ENCODE measurements around the gene KRTAP19-7. TPM values are rescaled to one million over a fixed set of nuclear protein-coding genes. Genes with fewer than 3 reads are reported as not detected.

Gene KRTAP19-7
- total and polyA plus RNA-seq, 2 of the 4 experiments (the other 2 are of a cell fraction), result not detected

- TF ChIP-seq, protein P1, sequence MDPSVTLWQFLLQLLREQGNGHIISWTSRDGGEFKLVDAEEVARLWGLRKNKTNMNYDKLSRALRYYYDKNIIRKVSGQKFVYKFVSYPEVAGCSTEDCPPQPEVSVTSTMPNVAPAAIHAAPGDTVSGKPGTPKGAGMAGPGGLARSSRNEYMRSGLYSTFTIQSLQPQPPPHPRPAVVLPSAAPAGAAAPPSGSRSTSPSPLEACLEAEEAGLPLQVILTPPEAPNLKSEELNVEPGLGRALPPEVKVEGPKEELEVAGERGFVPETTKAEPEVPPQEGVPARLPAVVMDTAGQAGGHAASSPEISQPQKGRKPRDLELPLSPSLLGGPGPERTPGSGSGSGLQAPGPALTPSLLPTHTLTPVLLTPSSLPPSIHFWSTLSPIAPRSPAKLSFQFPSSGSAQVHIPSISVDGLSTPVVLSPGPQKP (IDR thresholded peaks at IDR 0.05; ENCODE audit: borderline replicate concordance, low read depth, low read length), result no peak
- no peak for TF ChIP-seq NFE2L2 (IDR thresholded peaks at IDR 0.05; ENCODE audit: low read depth, low read length)
Measured at GRCh38 chr21:30605968-30606367, 44.9 kb upstream of the KRTAP19-7 start (continued).

GRCh38 chr21:30600787-30601186 is 39.7 kb upstream of the KRTAP19-7 start, which contains the start of gene KRTAP22-1:
KRTAP22-1 (plus strand) TSS chr21:30601087.
- peaks cover 14% of the 10 kb centered on the region for H3K9me3 ChIP-seq (ENCODE audit: control insufficient read depth, insufficient read depth, low read length)
- H3K18ac ChIP-seq (ENCODE audit: low read depth, low read length), result no peak within 1 kb of the TSS
- no peak within 1 kb of the TSS for H2BK5ac ChIP-seq (ENCODE audit: low read depth, low read length, poor library complexity, severe bottlenecking)
- H4K20me1 ChIP-seq (ENCODE audit: insufficient read depth, low read length), result no peaks in the 10 kb centered on the region
- intact Hi-C loops (cut with micrococcal nuclease) (no loop called here), in situ Hi-C loops (cut with MboI; ENCODE audit: low sequenced_read_pairs) (no loop called here), dilution Hi-C loops (cut with HindIII; ENCODE audit: low sequenced_read_pairs, unreplicated experiment) (no loop called here)
- no peak within 1 kb of the TSS for H2AFZ ChIP-seq (replicated peaks; ENCODE audit: low read length, poor library complexity)
- no peak within 1 kb of the TSS for H2BK20ac ChIP-seq (ENCODE audit: low read depth, low read length)
- POLR2A ChIA-PET (ENCODE audit: unreplicated experiment), result no interaction called here
- no peaks in the 10 kb centered on the region for H3K4me1 ChIP-seq (ENCODE audit: control insufficient read depth, insufficient read depth, low read length)
- H2BK15ac ChIP-seq (ENCODE audit: low read depth, low read length), result no peak within 1 kb of the TSS
- H3K4me3 ChIP-seq (ENCODE audit: insufficient read depth, low read depth, low read length), result no peak within 1 kb of the TSS
- no peaks in the 10 kb centered on the region for H3K79me1 ChIP-seq (ENCODE audit: low read depth in 1 of 2, low read length in 2 of 2)
- WGBS, 2 experiments (ENCODE audit: extremely low coverage in 2 of 2, insufficient read length in 1 of 2), result no CpG with 5 or more reads among the region's 1 CpG
- ATAC-seq (ENCODE audit: low read depth), result no peak
- no peak within 1 kb of the TSS for H3K14ac ChIP-seq (replicated peaks; ENCODE audit: low read depth, low read length)
- H3K4me2 ChIP-seq (ENCODE audit: low read depth, low read length), result no peak within 1 kb of the TSS
- H3K56ac ChIP-seq (ENCODE audit: extremely low read depth, insufficient read depth, low read length), result no peak within 1 kb of the TSS
- H3K9ac ChIP-seq (ENCODE audit: low read depth, low read length), result no peak within 1 kb of the TSS
- H2BK120ac ChIP-seq (ENCODE audit: low read depth, low read length), result no peak within 1 kb of the TSS
- no peak within 1 kb of the TSS for H3K27ac ChIP-seq (ENCODE audit: insufficient read depth, low read length)
- H3K4ac ChIP-seq (ENCODE audit: low read depth, low read length), result no peak within 1 kb of the TSS
- H3K9me1 ChIP-seq (ENCODE audit: insufficient read depth, low read length), result no peaks in the 10 kb centered on the region
- no peaks in the 10 kb centered on the region for H3K36me3 ChIP-seq (ENCODE audit: control insufficient read depth, insufficient read depth, low read length)
- no peak within 1 kb of the TSS for H4K8ac ChIP-seq (ENCODE audit: low read depth in 2 of 2, low read length in 2 of 2)
- no TSS peak for BruUV-seq (replicated peaks)
- H4K5ac ChIP-seq (ENCODE audit: low read depth, low read length), result no peak within 1 kb of the TSS
- no peak within 1 kb of the TSS for H4K91ac ChIP-seq (ENCODE audit: insufficient read depth, low read depth, low read length)
- no peaks in the 10 kb centered on the region for H3K27me3 ChIP-seq (ENCODE audit: control insufficient read depth, insufficient read depth, low read length)
- H3K23ac ChIP-seq (ENCODE audit: low read depth, low read length), result no peak within 1 kb of the TSS
- CTCF ChIA-PET, result no interaction called here
- no peak within 1 kb of the TSS for H2AK9ac ChIP-seq (replicated peaks; ENCODE audit: low read depth, low read length, poor library complexity)
- DNase-seq, result no peak
- no peak within 1 kb of the TSS for H2AK5ac ChIP-seq (ENCODE audit: low read depth, low read length)
- TF ChIP-seq CEBPB (IDR thresholded peaks at IDR 0.05; ENCODE audit: low read depth, low read length), result no peak
- no peak for TF ChIP-seq FOS (IDR thresholded peaks at IDR 0.05; ENCODE audit: low read depth, low read length)
- TF ChIP-seq NFE2L2 (IDR thresholded peaks at IDR 0.05; ENCODE audit: low read depth, low read length), result no peak
- TF ChIP-seq, protein P1 (IDR thresholded peaks at IDR 0.05; ENCODE audit: borderline replicate concordance, low read depth, low read length), result no peak
- TF ChIP-seq CTCF (conservative IDR thresholded peaks at IDR 0.05; ENCODE audit: low read depth, low read length), result no peak
- TF ChIP-seq USF2 (IDR thresholded peaks at IDR 0.05; ENCODE audit: low read depth, low read length), result no peak
- TF ChIP-seq MXI1 (IDR thresholded peaks at IDR 0.05; ENCODE audit: borderline replicate concordance, low read depth, low read length), result no peak
- no peak for TF ChIP-seq MAZ (IDR thresholded peaks at IDR 0.05; ENCODE audit: borderline replicate concordance, low read depth, low read length)
- TF ChIP-seq RCOR1 (IDR thresholded peaks at IDR 0.05; ENCODE audit: insufficient replicate concordance, low read length), result no peak
- TF ChIP-seq SMC3 (IDR thresholded peaks at IDR 0.05; ENCODE audit: low read depth, low read length), result no peak
- no peak for TF ChIP-seq RAD21 (IDR thresholded peaks at IDR 0.05; ENCODE audit: low read length)
- no peak for TF ChIP-seq MAFK (IDR thresholded peaks at IDR 0.05; ENCODE audit: low read depth, low read length)
- no peak for TF ChIP-seq POLR2A (IDR thresholded peaks at IDR 0.05; ENCODE audit: low read depth, low read length)
